ENCODE measurements around the gene FGG.

DNA sequence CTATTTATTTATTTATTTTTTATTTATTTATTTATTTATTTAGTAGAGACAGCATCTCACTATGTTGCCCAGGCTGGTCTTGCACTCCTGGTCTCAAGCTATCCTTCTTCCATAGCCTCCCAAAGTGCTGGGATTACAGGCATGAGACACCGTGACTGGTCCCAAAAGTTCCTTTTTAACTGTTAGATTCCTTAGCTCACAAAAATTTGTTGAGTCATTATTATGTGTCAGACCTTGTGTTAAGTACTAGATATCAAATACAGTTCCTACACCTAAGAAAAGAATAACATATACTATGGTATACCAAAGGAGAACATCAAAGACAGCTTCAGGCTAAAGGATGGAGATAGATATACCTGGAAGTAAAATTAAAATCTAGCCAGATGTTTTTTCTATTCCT lies 33.5 kb downstream of the FGG start:
- TF ChIP-seq POLR2AphosphoS5 (IDR thresholded peaks at IDR 0.05; ENCODE audit: low read depth, low read length) (no peak), TAF1 (IDR thresholded peaks at IDR 0.05; ENCODE audit: borderline replicate concordance, insufficient read depth, low read length) (no peak), FOXP2 (optimal IDR thresholded peaks at IDR 0.05; ENCODE audit: borderline replicate concordance, extremely low read depth, extremely low read length, insufficient read depth) (no peak)
